HepG2 (cell line): Measurements from ENCODE around the gene RPLP1. TPM values are rescaled to one million over a fixed set of nuclear protein-coding genes. Genes with fewer than 3 reads are reported as not detected.

Experiments used
- CBX5 ChIP-seq: sonication (generic); formaldehyde crosslinking; IDR thresholded peaks from 2 replicates; pipeline ENCODE4 v1.4.0; 2020; ENCODE audit warnings: missing genetic modification reagents, borderline replicate concordance
- CERS6 ChIP-seq: sonication (generic); formaldehyde crosslinking; IDR thresholded peaks from 2 replicates; pipeline ENCODE4 v1.5.0; 2020; ENCODE audit warnings: missing genetic modification reagents
- EZH2 ChIP-seq: conservative IDR thresholded peaks from 2 replicates; pipeline ENCODE4 v1.6.1; 2012; ENCODE audit warnings: mild to moderate bottlenecking, low read depth, low read length, moderate library complexity
- HNRNPLL ChIP-seq: fragments of 200-400 bp; formaldehyde crosslinking; IDR thresholded peaks from 2 replicates; pipeline ENCODE4 v1.6.1; 2017; ENCODE audit warnings: mild to moderate bottlenecking, low read depth, low read length; ENCODE audit not compliant: poor library complexity, severe bottlenecking
- ISL2 ChIP-seq: sonication (generic); formaldehyde crosslinking; IDR thresholded peaks from 2 replicates; pipeline ENCODE4 v1.5.0; 2020; ENCODE audit warnings: missing genetic modification reagents
- JUN ChIP-seq: sonication (generic); formaldehyde crosslinking; IDR thresholded peaks from 2 replicates; pipeline ENCODE4 v1.4.0; 2020; ENCODE audit warnings: mild to moderate bottlenecking, missing genetic modification reagents
- MXI1 ChIP-seq: IDR thresholded peaks from 3 replicates; pipeline ENCODE4 v1.6.1; 2012; ENCODE audit warnings: low read depth, low read length, inconsistent platforms, borderline replicate concordance
- SIN3A ChIP-seq: IDR thresholded peaks from 2 replicates; pipeline ENCODE4 v1.6.1; 2011; ENCODE audit warnings: low read depth, mild to moderate bottlenecking, control low read depth, low read length, borderline replicate concordance
- SIX4 ChIP-seq: sonication (generic); formaldehyde crosslinking; IDR thresholded peaks from 2 replicates; pipeline ENCODE4 v1.4.0; 2020; ENCODE audit warnings: missing genetic modification reagents
- SRSF4 ChIP-seq: fragments of 200-400 bp; formaldehyde crosslinking; IDR thresholded peaks from one replicate; pipeline ENCODE4 v1.6.1; 2018; ENCODE audit warnings: mild to moderate bottlenecking, low read depth, low read length, moderate library complexity; ENCODE audit not compliant: poor library complexity, severe bottlenecking
- ZFY ChIP-seq: sonication (generic); formaldehyde crosslinking; IDR thresholded peaks from 2 replicates; pipeline ENCODE4 v1.4.0; 2020; ENCODE audit warnings: missing genetic modification reagents
- ZMYM2 ChIP-seq: sonication (generic); formaldehyde crosslinking; IDR thresholded peaks from 2 replicates; pipeline ENCODE4 v1.8.0; 2022; ENCODE audit warnings: mild to moderate bottlenecking, missing genetic modification reagents
- ZNF224 ChIP-seq: sonication (generic); formaldehyde crosslinking; IDR thresholded peaks from 2 replicates; pipeline ENCODE4 v1.5.0; 2020; ENCODE audit warnings: mild to moderate bottlenecking, missing genetic modification reagents
- ZNF264 ChIP-seq: sonication (generic); formaldehyde crosslinking; IDR thresholded peaks from 2 replicates; pipeline ENCODE4 v1.4.0; 2020; ENCODE audit warnings: missing genetic modification reagents
- ZNF687 ChIP-seq: sonication (generic); formaldehyde crosslinking; IDR thresholded peaks from 2 replicates; pipeline ENCODE4 v1.5.1; 2020; ENCODE audit warnings: mild to moderate bottlenecking, missing genetic modification reagents, moderate library complexity
- ZNF703 ChIP-seq: sonication (generic); formaldehyde crosslinking; IDR thresholded peaks from 2 replicates; pipeline ENCODE4 v1.5.1; 2020; ENCODE audit warnings: missing genetic modification reagents, mild to moderate bottlenecking, moderate library complexity, borderline replicate concordance
- polyA plus RNA-seq, 8 experiments: library from polyadenylated mRNA; depleted of rRNA in 3 of 8; stranded (reverse) in 7 of 8; unstranded in 1 of 8; fragments of >200 nt; fragmentation: Illumina TruSeq in 4 of 8; extraction: Trizol in 4 of 8; gene quantifications; 2 replicates each; pipeline versions ENCODE4 v1.2.1 to v1.2.3, GENCODE V29; 2011 to 2016; ENCODE audit warnings: low read depth in 4 of 8, missing spikeins in 1 of 8, mixed read lengths in 1 of 8; ENCODE audit not compliant: insufficient read depth in 1 of 8
- total RNA-seq, 5 experiments: library from RNA; depleted of rRNA; stranded (reverse); fragments of >200 nt; fragmentation: Illumina TruSeq; extraction: Trizol; gene quantifications; 2 replicates each; pipeline ENCODE4 v1.2.3, GENCODE V29; 2016; ENCODE audit warnings: low read depth in 1 of 5
- TF ChIP-seq, protein P1 (sequence below): sonication (generic); formaldehyde crosslinking; IDR thresholded peaks from 2 replicates; pipeline ENCODE4 v1.4.0; 2020; ENCODE audit warnings: missing genetic modification reagents
- TF ChIP-seq, protein P2 (sequence below): sonication (generic); formaldehyde crosslinking; IDR thresholded peaks from 2 replicates; pipeline ENCODE4 v1.5.0; 2020; ENCODE audit warnings: mild to moderate bottlenecking, missing genetic modification reagents, borderline replicate concordance

The RPLP1 gene
- total and polyA plus RNA-seq, 2 of the 13 experiments (the other 11 are each of a cell fraction or from before 2014, with no cell fraction given): 817 to 929 TPM

DNA sequence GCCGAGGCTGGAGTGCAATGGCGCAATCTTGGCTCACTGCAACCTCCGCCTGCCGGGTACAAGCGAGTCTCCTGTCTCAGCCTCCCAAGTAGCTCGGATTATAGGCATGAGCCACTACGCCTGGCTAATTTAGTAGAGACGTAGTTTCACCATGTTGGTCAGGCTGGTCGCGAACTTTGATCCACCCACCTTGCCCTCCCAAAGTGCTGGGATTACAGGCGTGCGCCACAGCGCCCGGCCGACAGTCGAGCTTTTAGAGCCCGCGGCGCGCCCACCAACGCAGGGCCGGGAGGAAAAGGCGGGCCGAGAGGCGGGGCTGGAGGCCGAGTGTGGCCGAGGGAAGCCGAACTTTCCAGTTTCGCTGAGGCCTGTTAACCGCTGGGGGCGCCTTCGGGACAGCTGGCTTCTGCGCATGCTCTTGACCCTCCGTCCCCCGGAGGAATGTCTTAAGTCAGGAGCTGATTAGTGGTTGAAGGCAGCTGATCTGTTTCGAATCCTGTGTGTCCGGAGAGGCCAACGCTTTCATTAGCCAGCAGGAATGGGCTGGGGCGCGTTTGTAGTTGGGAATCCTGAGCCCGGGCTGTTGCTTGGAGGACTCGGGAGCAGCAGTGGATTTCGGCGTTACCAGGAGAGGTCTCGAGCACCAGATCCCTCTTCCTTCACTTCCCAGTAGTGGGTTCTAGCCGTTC, 10.0 kb downstream of the RPLP1 start (continued):
- TF ChIP-seq CERS6: no peak
- TF ChIP-seq SIX4 (CRISPR knock-in tag): no peak
- no peak for TF ChIP-seq EZH2
- TF ChIP-seq ZNF264 (CRISPR knock-in tag): 0 out of 2 replicates have a peak, but pooled peaks have one; percentile 18
- 0 out of 2 replicates have a peak, but pooled peaks have one; percentile 9 for TF ChIP-seq ZNF224 (CRISPR knock-in tag)
- no peak for TF ChIP-seq ZNF703 (CRISPR knock-in tag)
- TF ChIP-seq, protein P1, sequence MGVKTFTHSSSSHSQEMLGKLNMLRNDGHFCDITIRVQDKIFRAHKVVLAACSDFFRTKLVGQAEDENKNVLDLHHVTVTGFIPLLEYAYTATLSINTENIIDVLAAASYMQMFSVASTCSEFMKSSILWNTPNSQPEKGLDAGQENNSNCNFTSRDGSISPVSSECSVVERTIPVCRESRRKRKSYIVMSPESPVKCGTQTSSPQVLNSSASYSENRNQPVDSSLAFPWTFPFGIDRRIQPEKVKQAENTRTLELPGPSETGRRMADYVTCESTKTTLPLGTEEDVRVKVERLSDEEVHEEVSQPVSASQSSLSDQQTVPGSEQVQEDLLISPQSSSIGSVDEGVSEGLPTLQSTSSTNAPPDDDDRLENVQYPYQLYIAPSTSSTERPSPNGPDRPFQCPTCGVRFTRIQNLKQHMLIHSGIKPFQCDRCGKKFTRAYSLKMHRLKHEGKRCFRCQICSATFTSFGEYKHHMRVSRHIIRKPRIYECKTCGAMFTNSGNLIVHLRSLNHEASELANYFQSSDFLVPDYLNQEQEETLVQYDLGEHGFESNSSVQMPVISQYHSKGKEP (CRISPR knock-in tag): no peak
- peak; percentile 67; the same call in 1 of the 3 replicates for TF ChIP-seq MXI1
- peak; percentile 91 for TF ChIP-seq ZNF687
- TF ChIP-seq JUN (CRISPR knock-in tag): no peak
- peak; percentile 56; the same call in 1 of the 2 replicates for TF ChIP-seq ZFY (CRISPR knock-in tag)
- no peak for TF ChIP-seq CBX5 (CRISPR knock-in tag)
- TF ChIP-seq HNRNPLL: peak; percentile 86
- TF ChIP-seq ISL2 (CRISPR knock-in tag): 0 out of 2 replicates have a peak, but pooled peaks have one; percentile 39
- TF ChIP-seq, protein P2, sequence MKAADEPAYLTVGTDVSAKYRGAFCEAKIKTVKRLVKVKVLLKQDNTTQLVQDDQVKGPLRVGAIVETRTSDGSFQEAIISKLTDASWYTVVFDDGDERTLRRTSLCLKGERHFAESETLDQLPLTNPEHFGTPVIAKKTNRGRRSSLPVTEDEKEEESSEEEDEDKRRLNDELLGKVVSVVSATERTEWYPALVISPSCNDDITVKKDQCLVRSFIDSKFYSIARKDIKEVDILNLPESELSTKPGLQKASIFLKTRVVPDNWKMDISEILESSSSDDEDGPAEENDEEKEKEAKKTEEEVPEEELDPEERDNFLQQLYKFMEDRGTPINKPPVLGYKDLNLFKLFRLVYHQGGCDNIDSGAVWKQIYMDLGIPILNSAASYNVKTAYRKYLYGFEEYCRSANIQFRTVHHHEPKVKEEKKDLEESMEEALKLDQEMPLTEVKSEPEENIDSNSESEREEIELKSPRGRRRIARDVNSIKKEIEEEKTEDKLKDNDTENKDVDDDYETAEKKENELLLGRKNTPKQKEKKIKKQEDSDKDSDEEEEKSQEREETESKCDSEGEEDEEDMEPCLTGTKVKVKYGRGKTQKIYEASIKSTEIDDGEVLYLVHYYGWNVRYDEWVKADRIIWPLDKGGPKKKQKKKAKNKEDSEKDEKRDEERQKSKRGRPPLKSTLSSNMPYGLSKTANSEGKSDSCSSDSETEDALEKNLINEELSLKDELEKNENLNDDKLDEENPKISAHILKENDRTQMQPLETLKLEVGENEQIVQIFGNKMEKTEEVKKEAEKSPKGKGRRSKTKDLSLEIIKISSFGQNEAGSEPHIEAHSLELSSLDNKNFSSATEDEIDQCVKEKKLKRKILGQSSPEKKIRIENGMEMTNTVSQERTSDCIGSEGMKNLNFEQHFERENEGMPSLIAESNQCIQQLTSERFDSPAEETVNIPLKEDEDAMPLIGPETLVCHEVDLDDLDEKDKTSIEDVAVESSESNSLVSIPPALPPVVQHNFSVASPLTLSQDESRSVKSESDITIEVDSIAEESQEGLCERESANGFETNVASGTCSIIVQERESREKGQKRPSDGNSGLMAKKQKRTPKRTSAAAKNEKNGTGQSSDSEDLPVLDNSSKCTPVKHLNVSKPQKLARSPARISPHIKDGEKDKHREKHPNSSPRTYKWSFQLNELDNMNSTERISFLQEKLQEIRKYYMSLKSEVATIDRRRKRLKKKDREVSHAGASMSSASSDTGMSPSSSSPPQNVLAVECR (CRISPR knock-in tag): peak; percentile 66; the same call in 1 of the 2 replicates
- peak; percentile 78 for TF ChIP-seq ZMYM2 (CRISPR knock-in tag)
- peak; percentile 30; the same call in 1 of the 2 replicates for TF ChIP-seq SIN3A
- TF ChIP-seq SRSF4: no peak
